ENCODE data around the gene DNAJC27.
A peak's percentile ranks its signal among the peaks of the same experiment; 100 is the strongest.
"Not testable (repeated sequence)": the region's sequence is repeated elsewhere in the genome, so short reads cannot be mapped to it uniquely, and the experiment has no call there.

DNAJC27 gene

GRCh38 chr2:24971536-24972314 lies at the start of gene DNAJC27:
TSS of gene DNAJC27 (minus strand) at chr2:24971955. CDS start at chr2:24971904, 51 bp downstream.
- DNase-seq = peak; percentile 95

- no peak for DNase-seq
These were observed 46.9 kb upstream of the DNAJC27 start for GRCh38 chr2:25018681-25019080.

GRCh38 chr2:25014631-25015030 lies 42.9 kb upstream of the DNAJC27 start:
- DNase-seq = no peak

GRCh38 chr2:25011342-25011741 lies 39.6 kb upstream of the DNAJC27 start:
- DNase-seq = not testable (repeated sequence)

GRCh38 chr2:25009954-25010353 lies 38.2 kb upstream of the DNAJC27 start:
- no peak for DNase-seq

GRCh38 chr2:25002066-25002465 lies 30.3 kb upstream of the DNAJC27 start:
- DNase-seq = no peak

GRCh38 chr2:25001325-25001637 lies 29.5 kb upstream of the DNAJC27 start:
- DNase-seq = no peak

GRCh38 chr2:25000503-25001324 lies 29.0 kb upstream of the DNAJC27 start:
- no peak for DNase-seq

- DNase-seq = no peak
These were observed 28.3 kb upstream of the DNAJC27 start for GRCh38 chr2:25000036-25000435.

GRCh38 chr2:24999097-24999496 lies 27.3 kb upstream of the DNAJC27 start:
- not testable (repeated sequence) for DNase-seq

- no peak for DNase-seq
These were observed 22.5 kb upstream of the DNAJC27 start for GRCh38 chr2:24994146-24994724.

- no peak for DNase-seq
These were observed 21.8 kb upstream of the DNAJC27 start for GRCh38 chr2:24993406-24994145.

- DNase-seq = no peak
These were observed 14.6 kb upstream of the DNAJC27 start for GRCh38 chr2:24986372-24986771.

- no peak for DNase-seq
These were observed 13.8 kb upstream of the DNAJC27 start for GRCh38 chr2:24985511-24985910.

GRCh38 chr2:24984912-24985311 lies 13.2 kb upstream of the DNAJC27 start:
- DNase-seq = no peak

GRCh38 chr2:24981411-24982136 lies 9.8 kb upstream of the DNAJC27 start:
- DNase-seq = no peak

GRCh38 chr2:24978661-24979060 lies 6.9 kb upstream of the DNAJC27 start:
- no peak for DNase-seq

GRCh38 chr2:24977631-24978030 lies 5.9 kb upstream of the DNAJC27 start:
- DNase-seq = no peak

GRCh38 chr2:24973812-24974211 lies 2.1 kb upstream of the DNAJC27 start:
- DNase-seq = no peak

GRCh38 chr2:24972315-24972961 lies 683 bp upstream of the DNAJC27 start:
- no peak for DNase-seq

GRCh38 chr2:24971286-24971535 lies 544 bp downstream of the DNAJC27 start:
- DNase-seq = no peak
